ENCODE results near the gene DRAM1.
"Not testable (repeated sequence)": the region's sequence is repeated elsewhere in the genome, so short reads cannot be mapped to it uniquely, and the experiment has no call there.

Gene DRAM1

DNA sequence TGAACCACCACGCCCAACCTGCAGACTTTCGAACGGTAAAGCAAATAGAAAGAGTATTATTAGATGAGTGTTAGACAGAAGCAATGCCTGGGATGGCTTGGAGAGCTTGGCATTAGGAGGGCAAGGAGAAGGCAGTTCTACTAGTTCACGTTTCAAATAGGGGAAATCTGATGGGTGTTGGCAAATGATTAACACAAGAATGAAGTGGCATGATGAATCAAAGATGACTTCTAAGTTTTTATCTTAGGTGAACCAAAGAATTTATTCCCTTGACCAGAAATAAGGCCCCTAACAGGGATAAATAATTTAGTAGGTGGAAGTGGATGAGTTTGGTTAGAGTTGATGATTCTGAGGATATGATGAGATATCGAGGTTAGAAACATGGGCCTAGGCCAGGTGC is 38.5 kb downstream of the DRAM1 start:
- TF ChIP-seq, protein P1, sequence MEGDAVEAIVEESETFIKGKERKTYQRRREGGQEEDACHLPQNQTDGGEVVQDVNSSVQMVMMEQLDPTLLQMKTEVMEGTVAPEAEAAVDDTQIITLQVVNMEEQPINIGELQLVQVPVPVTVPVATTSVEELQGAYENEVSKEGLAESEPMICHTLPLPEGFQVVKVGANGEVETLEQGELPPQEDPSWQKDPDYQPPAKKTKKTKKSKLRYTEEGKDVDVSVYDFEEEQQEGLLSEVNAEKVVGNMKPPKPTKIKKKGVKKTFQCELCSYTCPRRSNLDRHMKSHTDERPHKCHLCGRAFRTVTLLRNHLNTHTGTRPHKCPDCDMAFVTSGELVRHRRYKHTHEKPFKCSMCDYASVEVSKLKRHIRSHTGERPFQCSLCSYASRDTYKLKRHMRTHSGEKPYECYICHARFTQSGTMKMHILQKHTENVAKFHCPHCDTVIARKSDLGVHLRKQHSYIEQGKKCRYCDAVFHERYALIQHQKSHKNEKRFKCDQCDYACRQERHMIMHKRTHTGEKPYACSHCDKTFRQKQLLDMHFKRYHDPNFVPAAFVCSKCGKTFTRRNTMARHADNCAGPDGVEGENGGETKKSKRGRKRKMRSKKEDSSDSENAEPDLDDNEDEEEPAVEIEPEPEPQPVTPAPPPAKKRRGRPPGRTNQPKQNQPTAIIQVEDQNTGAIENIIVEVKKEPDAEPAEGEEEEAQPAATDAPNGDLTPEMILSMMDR (IDR thresholded peaks at IDR 0.05) = no peak
- no peak for TF ChIP-seq ZFX (IDR thresholded peaks at IDR 0.05; ENCODE audit: borderline replicate concordance)
- H3K27ac ChIP-seq = no peak overlapping the region

DNA sequence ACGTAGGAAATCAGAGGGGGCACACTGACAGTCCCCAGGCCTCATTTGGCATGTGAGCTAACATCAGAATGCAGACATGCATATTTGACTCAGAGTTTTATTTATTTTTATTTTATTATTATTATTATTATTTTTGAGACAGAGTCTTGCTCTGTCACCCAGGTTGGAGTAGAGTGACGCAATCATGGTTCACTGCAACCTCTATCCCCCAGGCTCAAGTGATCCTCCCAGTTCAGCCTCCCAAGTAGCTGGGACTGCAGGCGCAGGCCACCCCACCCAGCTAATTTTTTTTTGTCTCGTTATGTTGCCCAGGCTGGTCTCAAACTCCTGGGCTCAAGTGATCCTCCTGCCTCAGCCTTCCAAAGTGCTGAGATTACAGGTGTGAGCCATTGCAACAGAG is 41.4 kb downstream of the DRAM1 start:
- not testable (repeated sequence) for H3K27ac ChIP-seq

DNA sequence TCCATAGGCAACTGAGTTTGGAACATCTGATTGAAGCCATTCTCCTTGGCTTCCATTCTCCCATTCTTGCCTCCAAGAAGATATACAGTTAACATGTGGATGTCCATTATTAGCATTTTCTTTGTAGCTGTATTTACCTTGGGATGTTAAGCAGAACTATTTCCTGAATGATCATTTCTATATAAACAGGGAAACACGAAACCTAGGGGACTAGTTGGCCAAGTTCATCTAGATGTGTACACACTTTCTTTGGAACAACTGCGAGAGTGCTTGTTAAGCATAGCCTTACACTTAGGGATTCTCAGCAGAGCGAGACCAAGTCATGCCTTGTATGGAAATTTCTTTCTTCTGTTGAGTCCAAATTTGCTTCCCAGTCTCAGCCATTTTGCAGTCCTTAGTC is 42.1 kb downstream of the DRAM1 start:
- no peak for TF ChIP-seq ZFX (IDR thresholded peaks at IDR 0.05; ENCODE audit: borderline replicate concordance)
- TF ChIP-seq, protein P1 (IDR thresholded peaks at IDR 0.05) = no peak
- H3K27ac ChIP-seq = no peak overlapping the region

DNA sequence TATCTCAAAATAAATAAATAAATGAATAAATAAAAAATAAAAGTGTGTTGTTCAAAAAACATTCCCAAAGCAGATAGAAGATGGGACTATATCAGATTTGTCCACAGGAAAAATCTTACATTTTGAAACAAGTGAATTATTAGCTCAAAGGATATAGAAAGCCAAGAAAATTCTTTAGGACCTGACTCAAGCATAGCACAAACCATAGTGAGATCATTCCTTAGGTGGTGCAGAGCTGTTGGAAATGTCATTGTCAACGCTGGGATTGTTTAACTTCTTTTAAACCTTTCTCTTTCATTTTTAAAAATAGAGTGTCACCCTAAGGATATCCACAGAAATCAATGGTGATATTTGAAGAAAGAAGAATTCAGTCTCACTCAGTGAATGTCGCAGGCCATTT is 43.5 kb downstream of the DRAM1 start:
- no peak overlapping the region for H3K27ac ChIP-seq
- TF ChIP-seq, protein P1 (IDR thresholded peaks at IDR 0.05) = no peak
- no peak for TF ChIP-seq ZFX (IDR thresholded peaks at IDR 0.05; ENCODE audit: borderline replicate concordance)

DNA sequence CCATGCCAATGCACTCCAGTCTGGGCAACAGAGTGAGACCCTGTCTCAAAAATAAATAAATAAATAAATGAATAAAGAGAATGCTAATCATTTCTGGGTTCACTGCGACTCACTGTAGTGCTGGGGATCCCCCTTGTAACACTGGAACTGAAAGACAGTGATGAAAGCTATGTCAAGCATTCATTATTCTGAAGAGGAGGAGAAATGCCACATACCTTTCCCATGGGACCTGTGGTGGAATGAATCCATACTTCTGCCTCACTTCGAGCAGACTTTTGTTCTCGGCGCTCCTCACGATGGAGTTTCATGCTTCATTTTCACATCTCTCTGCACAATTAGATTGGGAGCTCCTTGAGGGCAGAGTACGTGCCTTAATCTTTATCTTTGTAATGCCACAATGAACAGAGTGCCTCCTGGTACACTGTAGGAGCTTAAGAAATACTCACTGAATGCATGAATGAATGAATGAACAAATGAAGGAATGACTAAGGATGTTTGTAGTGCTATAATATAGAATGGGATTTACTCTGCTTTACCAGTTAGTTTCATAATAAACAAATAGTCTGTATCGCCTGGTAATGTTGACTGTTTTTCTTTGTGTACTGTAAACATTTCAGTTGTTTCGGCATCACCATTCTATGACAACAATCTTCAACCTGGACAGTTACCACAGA is 45.8 kb downstream of the DRAM1 start:
- TF ChIP-seq, protein P1 (IDR thresholded peaks at IDR 0.05) = no peak
- TF ChIP-seq ZFX (IDR thresholded peaks at IDR 0.05; ENCODE audit: borderline replicate concordance) = no peak

DNA sequence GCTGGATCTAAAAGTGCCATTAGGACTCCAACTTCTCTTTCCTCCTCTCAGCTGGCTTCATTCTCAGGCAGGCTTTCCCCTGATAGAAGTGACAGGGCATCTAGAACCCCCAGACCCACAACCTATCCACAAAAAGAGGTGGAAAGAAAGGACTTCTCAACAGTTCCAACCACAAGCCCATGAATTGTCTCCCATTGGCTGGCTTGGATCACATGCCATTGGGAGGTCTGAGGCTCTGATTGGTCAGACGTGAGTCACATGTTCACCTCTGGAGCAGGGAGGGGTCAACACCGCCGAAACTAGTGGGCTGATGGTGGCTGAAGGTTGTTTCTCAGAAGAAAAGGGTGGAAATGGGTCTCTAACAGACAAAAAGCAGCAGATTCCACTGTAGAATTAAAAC is 47.2 kb downstream of the DRAM1 start:
- no peak for TF ChIP-seq ZFX (IDR thresholded peaks at IDR 0.05; ENCODE audit: borderline replicate concordance)
- TF ChIP-seq, protein P1 (IDR thresholded peaks at IDR 0.05) = no peak
- H3K27ac ChIP-seq = no peak overlapping the region

More for the DNA sequence above, 45.8 kb downstream of the DRAM1 start:
- no peak overlapping the region for H3K27ac ChIP-seq

GRCh38 chr12:101925361-101925760 is 48.0 kb downstream of the DRAM1 start:
- H3K27ac ChIP-seq = no peak overlapping the region
- TF ChIP-seq, protein P1 (IDR thresholded peaks at IDR 0.05) = no peak
- TF ChIP-seq ZFX (IDR thresholded peaks at IDR 0.05; ENCODE audit: borderline replicate concordance) = no peak

DNA sequence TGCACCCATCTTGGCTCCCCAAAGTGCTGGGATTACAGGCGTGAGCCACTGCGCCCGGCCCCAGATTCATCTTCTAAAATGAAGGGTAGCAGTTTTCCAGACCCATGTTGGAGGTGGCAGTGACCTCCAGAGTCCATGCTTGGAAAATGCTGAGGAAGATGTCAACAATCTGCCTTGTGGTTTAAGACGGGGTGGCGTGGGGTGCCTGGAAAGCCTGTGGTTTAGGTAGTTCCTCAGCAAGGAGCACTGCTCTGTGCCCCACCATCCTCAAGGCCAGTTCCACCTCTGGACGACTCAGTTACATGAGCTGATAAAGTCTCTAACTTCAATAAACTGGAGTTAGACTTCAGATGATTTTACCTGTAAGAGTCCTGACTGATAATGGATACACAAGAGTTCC is 48.6 kb downstream of the DRAM1 start:
- TF ChIP-seq, protein P1 (IDR thresholded peaks at IDR 0.05) = no peak
- TF ChIP-seq ZFX (IDR thresholded peaks at IDR 0.05; ENCODE audit: borderline replicate concordance) = no peak
- H3K27ac ChIP-seq = no peak overlapping the region
